GM06990 (cell line): ENCODE results near the gene TULP3.

Experiments
- DNase-seq: peaks from one replicate; pipeline ENCODE4 v3.0.0-alpha.2; 2011; ENCODE audit not compliant: insufficient read length; ENCODE audit errors: extremely low read depth
- H3K27me3 ChIP-seq: replicated peaks from 2 replicates; pipeline ENCODE4 v1.6.0; 2011; ENCODE audit warnings: low read length; ENCODE audit not compliant: control insufficient read depth, insufficient read depth
- H3K36me3 ChIP-seq: 2 replicates; pipeline ENCODE4 v1.5.1; 2011; ENCODE audit warnings: low read length; ENCODE audit not compliant: control insufficient read depth, insufficient read depth
- H3K4me3 ChIP-seq: replicated peaks from 2 replicates; pipeline ENCODE4 v1.5.1; 2011; ENCODE audit warnings: low read depth, mild to moderate bottlenecking, control low read depth, low read length
- TF ChIP-seq, protein P1 (sequence below): IDR thresholded peaks from 2 replicates; pipeline ENCODE4 v1.5.1; 2011; ENCODE audit warnings: low read length, control low read depth, mild to moderate bottlenecking, inconsistent platforms; ENCODE audit not compliant: insufficient read depth, poor library complexity, severe bottlenecking

Gene TULP3

GRCh38 chr12:2851931-2852330 is 38.8 kb upstream of the TULP3 start:
- H3K4me3 ChIP-seq = no peak overlapping the region
- DNase-seq = no peak
- peaks cover 2% of the 10 kb centered on the region; the same call in 1 of the 2 replicates for H3K36me3 ChIP-seq

GRCh38 chr12:2853626-2854025 is 37.1 kb upstream of the TULP3 start:
- DNase-seq = no peak
- no peak overlapping the region for H3K4me3 ChIP-seq
- TF ChIP-seq, protein P1, sequence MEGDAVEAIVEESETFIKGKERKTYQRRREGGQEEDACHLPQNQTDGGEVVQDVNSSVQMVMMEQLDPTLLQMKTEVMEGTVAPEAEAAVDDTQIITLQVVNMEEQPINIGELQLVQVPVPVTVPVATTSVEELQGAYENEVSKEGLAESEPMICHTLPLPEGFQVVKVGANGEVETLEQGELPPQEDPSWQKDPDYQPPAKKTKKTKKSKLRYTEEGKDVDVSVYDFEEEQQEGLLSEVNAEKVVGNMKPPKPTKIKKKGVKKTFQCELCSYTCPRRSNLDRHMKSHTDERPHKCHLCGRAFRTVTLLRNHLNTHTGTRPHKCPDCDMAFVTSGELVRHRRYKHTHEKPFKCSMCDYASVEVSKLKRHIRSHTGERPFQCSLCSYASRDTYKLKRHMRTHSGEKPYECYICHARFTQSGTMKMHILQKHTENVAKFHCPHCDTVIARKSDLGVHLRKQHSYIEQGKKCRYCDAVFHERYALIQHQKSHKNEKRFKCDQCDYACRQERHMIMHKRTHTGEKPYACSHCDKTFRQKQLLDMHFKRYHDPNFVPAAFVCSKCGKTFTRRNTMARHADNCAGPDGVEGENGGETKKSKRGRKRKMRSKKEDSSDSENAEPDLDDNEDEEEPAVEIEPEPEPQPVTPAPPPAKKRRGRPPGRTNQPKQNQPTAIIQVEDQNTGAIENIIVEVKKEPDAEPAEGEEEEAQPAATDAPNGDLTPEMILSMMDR = peak; percentile 71
- no peaks in the 10 kb centered on the region for H3K27me3 ChIP-seq
- H3K36me3 ChIP-seq = peaks cover 6% of the 10 kb centered on the region

More at GRCh38 chr12:2851931-2852330, 38.8 kb upstream of the TULP3 start:
- no peaks in the 10 kb centered on the region for H3K27me3 ChIP-seq
- TF ChIP-seq, protein P1 = no peak

GRCh38 chr12:2854669-2855453 is 35.8 kb upstream of the TULP3 start:
- Histone ChIP-seq H3K4me3 (no peak overlapping the region), H3K27me3 (no peaks in the 10 kb centered on the region), H3K36me3 (peaks cover 10% of the 10 kb centered on the region)
- TF ChIP-seq, protein P1 = no peak
- DNase-seq = no peak

DNA sequence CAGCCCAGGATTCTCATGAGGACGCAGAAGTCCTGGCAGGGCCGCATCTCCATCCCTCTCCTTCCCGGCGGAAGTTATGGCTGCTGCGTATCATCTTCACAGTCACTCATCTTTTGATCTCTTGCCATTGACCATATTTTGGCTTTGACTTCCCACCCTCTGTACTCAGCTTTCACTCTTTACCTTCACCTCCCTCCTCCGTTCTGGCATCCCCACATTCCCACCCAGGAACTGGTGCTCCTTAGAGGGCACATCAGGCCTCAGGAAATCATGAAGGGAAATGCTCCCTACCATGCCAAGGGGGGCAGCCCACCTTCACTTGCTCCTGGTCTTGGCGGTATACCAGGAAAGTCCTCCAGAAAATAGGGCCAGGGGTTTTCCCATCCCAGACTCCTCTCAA is 35.1 kb upstream of the TULP3 start:
- H3K27me3 ChIP-seq = no peaks in the 10 kb centered on the region
- no peak for DNase-seq
- H3K36me3 ChIP-seq = peaks cover 10% of the 10 kb centered on the region
- TF ChIP-seq, protein P1 = no peak
- H3K4me3 ChIP-seq = no peak overlapping the region

GRCh38 chr12:2856051-2856450 is 34.6 kb upstream of the TULP3 start:
- Histone ChIP-seq H3K4me3 (no peak overlapping the region), H3K36me3 (peaks cover 10% of the 10 kb centered on the region), H3K27me3 (no peaks in the 10 kb centered on the region)
- no peak for DNase-seq
- TF ChIP-seq, protein P1 = no peak
